GM21367 (cell line): ENCODE data around the gene C1QTNF9B.
A peak's percentile ranks its signal among the peaks of the same experiment; 100 is the strongest.
"Not testable (repeated sequence)": the region's sequence is repeated elsewhere in the genome, so short reads cannot be mapped to it uniquely, and the experiment has no call there.

ENCODE experiments used
- ATAC-seq: cut with Tn5 transposase; IDR thresholded peaks from one replicate; pipeline ENCODE4 v1.9.1; 2021; ENCODE audit not compliant: unreplicated experiment

C1QTNF9B gene

GRCh38 chr13:23898101-23898500, 799 bp upstream of the C1QTNF9B start:
- ATAC-seq = no peak

- ATAC-seq = not testable (repeated sequence)
Observed at GRCh38 chr13:23894746-23895145, 2.6 kb downstream of the C1QTNF9B start.

GRCh38 chr13:23893791-23894190, 3.5 kb downstream of the C1QTNF9B start:
- ATAC-seq = not testable (repeated sequence)

- ATAC-seq = peak; percentile 2
Observed at GRCh38 chr13:23889615-23890607, 7.4 kb downstream of the C1QTNF9B start.

GRCh38 chr13:23888658-23889614, 8.4 kb downstream of the C1QTNF9B start, which contains the start of gene MIPEP:
Gene MIPEP, minus strand, starts transcription at chr13:23889400. Its CDS starts 80 bp downstream, at chr13:23889320.
- ATAC-seq = peak; percentile 90

GRCh38 chr13:23884361-23884760, 12.9 kb downstream of the C1QTNF9B start:
- not testable (repeated sequence) for ATAC-seq

GRCh38 chr13:23883255-23883654, 14.0 kb downstream of the C1QTNF9B start:
- no peak for ATAC-seq

GRCh38 chr13:23881402-23881800, 15.9 kb downstream of the C1QTNF9B start:
- ATAC-seq = not testable (repeated sequence)

- not testable (repeated sequence) for ATAC-seq
Observed at GRCh38 chr13:23880493-23881401, 16.6 kb downstream of the C1QTNF9B start.

- no peak for ATAC-seq
Observed at GRCh38 chr13:23877286-23877685, 20.0 kb downstream of the C1QTNF9B start.

GRCh38 chr13:23876265-23876664, 21.0 kb downstream of the C1QTNF9B start:
- no peak for ATAC-seq

GRCh38 chr13:23871616-23872220, 25.6 kb downstream of the C1QTNF9B start:
- no peak for ATAC-seq

- no peak for ATAC-seq
Observed at GRCh38 chr13:23870356-23871140, 26.8 kb downstream of the C1QTNF9B start.

GRCh38 chr13:23868521-23868920, 28.8 kb downstream of the C1QTNF9B start:
- ATAC-seq = no peak

GRCh38 chr13:23867027-23867491, 30.2 kb downstream of the C1QTNF9B start:
- ATAC-seq = no peak

GRCh38 chr13:23866420-23867026, 30.8 kb downstream of the C1QTNF9B start:
- no peak for ATAC-seq

- no peak for ATAC-seq
Observed at GRCh38 chr13:23865906-23866305, 31.4 kb downstream of the C1QTNF9B start.

- ATAC-seq = no peak
Observed at GRCh38 chr13:23865026-23865425, 32.3 kb downstream of the C1QTNF9B start.
